GM12892 (cell line): ENCODE results near the gene ARGLU1.

Experiments
- POLR2AphosphoS5 ChIP-seq: IDR thresholded peaks from 2 replicates; pipeline ENCODE4 v1.6.1; 2011; ENCODE audit warnings: low read depth, low read length, control low read depth
- TAF1 ChIP-seq: IDR thresholded peaks from 2 replicates; pipeline ENCODE4 v1.6.1; 2011; ENCODE audit warnings: low read depth, mild to moderate bottlenecking, control low read depth, low read length, borderline replicate concordance

GRCh38 chr13:106541826-106542225 is 26.1 kb downstream of the ARGLU1 start:
- TF ChIP-seq POLR2AphosphoS5 (no peak), TAF1 (no peak)
